NCI-H345 treated with DMSO at 0.1 percent for 48 hours (cell line): Measurements from ENCODE around the gene RNF19B.
A peak's percentile ranks its signal among the peaks of the same experiment; 100 is the strongest.

Experiments
- DNase-seq: peaks from one replicate; lab custom pipeline; 2025; ENCODE audit not compliant: unreplicated experiment; lab: John Stamatoyannopoulos, UW

RNF19B gene, protein sequence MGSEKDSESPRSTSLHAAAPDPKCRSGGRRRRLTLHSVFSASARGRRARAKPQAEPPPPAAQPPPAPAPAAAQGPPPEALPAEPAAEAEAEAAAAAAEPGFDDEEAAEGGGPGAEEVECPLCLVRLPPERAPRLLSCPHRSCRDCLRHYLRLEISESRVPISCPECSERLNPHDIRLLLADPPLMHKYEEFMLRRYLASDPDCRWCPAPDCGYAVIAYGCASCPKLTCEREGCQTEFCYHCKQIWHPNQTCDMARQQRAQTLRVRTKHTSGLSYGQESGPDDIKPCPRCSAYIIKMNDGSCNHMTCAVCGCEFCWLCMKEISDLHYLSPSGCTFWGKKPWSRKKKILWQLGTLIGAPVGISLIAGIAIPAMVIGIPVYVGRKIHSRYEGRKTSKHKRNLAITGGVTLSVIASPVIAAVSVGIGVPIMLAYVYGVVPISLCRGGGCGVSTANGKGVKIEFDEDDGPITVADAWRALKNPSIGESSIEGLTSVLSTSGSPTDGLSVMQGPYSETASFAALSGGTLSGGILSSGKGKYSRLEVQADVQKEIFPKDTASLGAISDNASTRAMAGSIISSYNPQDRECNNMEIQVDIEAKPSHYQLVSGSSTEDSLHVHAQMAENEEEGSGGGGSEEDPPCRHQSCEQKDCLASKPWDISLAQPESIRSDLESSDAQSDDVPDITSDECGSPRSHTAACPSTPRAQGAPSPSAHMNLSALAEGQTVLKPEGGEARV

GRCh38 chr1:32964461-32965250 lies at the start of gene RNF19B:
Gene RNF19B (minus strand): TSS chr1:32964809. CDS start chr1:32964685, 124 bp downstream.
- DNase-seq = peak; percentile 95

GRCh38 chr1:33013791-33014190 lies 49.2 kb upstream of the RNF19B start:
- DNase-seq = no peak

DNA sequence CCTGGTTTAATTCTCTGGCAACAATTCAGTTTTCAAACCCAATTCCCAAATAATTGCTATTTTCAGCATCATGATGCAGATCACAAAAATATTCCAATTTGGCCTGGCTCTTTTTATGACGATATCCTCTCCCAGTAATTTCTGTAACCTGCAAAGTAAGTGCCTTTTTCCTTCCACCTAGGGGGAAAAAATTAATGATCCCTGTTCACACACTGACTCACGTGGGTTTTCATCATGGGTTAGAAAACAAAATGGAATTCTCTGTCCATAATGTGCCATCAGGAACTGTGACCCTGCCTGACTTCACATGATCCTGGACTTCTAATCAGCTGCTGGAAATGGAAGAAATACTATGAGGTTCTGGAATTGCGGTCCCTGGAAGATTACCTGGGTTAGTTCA lies 47.6 kb upstream of the RNF19B start:
- DNase-seq = no peak

DNA sequence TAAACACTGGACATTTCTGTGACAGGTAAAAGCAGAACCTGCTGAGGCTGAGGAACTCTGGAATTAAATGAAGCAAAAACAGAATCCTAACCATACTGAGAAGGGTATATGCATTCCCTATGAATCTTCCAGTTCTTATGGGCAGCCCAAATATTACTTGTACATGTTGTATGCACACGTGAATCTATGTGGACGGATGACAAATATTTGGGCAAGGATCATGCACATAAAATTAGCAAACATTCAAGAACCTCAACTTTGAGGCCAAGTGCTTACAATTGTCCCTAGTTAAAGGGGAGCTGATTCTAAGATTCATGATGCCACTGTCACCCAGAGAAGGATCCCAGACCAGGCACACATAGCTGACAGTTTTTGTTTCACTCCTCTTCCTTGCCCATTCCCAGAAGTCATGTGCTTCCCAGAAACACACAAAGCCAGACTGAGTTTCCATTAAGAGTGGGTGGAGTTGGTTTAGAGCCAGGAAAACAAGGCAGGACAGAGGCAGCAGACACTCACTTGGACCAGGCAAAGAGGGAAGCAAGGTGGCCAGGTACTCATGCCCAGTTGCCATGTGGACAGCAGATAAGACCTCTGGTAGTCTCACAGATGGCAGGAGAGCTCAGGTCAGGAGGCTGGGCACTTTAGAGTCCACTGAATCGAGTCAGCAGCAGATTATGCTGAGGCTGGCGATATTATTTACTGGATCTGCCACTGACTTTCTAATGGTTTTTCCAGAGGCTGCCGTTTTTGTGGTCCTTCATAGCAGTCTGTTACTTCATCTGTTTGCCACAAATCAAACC lies 46.5 kb upstream of the RNF19B start:
- no peak for DNase-seq

DNA sequence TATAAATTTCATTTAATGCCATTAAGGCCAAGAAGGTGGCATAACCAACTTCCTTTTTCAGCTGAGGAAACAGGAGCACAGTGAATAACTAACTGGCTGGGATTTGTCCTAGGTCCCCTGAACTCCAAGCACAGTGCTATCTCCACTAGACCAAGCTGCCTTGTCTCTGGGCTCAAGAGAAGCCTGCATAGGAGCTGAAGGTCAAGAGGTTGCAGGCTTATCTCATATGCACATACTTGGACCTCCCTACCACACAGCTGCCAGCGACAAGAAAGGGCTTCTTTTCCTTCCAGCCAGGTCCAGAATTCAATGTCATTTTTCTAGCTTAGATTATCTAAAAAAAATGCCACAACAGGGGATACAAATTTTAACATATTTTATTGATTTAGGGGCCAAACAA lies 45.0 kb upstream of the RNF19B start:
- DNase-seq = no peak

GRCh38 chr1:33008051-33008914 lies 43.7 kb upstream of the RNF19B start:
- no peak for DNase-seq

GRCh38 chr1:33007190-33008050 lies 42.8 kb upstream of the RNF19B start:
- DNase-seq = peak; percentile 89

DNA sequence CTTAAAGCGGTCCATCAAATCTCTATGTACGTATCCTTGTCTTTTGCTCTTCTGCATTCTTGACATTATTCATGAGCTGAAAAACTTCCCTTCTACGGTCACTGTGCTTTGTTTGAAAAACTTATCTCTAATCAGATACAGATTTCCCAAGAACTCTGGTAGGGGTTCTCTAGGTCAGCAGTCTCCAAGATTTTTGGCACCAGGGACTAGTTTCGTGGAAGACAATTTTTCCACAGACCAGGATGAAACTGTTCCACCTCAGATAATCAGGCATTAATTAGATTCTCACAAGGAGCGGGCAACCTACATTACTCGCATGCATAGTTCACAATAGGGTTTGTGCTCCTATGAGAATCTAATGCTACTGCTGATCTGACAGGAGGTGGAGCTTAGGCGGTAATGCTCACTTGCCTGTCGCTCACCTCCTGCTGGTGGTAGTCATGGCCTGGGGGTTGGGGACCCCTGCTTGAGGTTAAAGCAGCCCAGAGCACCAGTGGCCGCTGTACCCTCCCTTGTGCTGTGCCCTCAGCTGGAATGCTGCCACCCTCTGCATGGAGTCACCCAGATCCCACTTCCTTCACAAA lies 41.3 kb upstream of the RNF19B start:
- no peak for DNase-seq

- no peak for DNase-seq
Observed at GRCh38 chr1:33005117-33005837, 40.7 kb upstream of the RNF19B start.

GRCh38 chr1:33004613-33005012 lies 40.0 kb upstream of the RNF19B start:
- DNase-seq = no peak

DNA sequence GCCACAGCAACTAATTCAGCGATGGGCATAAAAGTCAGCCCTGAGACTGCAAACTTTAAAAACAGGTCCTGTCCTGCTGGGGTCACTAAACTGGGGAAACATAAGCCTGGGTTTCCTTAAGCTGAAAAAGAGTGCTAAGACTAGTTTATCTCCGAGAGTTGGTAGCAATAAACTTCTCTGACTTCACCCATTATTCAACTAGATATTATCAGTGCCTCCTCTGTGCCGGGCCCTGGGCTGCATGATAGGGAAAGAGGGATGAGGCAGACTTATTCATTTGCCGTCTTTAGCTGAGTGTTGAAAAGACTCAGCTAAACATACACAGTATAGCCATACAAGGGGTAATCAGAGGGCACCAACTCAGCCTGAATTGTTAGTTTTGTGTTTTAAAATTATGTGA lies 39.0 kb upstream of the RNF19B start:
- DNase-seq = no peak

DNA sequence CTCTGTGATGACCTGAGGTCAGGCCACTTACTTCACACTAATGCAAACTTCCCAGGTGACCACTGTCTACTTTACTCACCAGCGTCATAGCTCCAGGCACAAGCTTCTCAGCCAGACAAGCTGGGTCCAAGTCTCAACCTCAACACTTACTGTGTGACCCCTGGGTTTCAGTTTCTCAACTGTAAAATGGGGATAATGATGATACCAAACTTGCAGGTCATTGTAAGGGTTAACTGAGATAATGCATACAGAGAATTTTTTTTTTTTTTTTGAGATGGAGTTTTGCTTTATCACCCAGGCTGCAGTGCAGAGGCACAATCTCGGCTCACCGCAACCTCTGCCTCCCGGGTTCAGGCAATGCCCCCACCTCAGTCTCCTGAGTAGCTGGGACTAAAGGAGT lies 37.4 kb upstream of the RNF19B start:
- no peak for DNase-seq

GRCh38 chr1:33001282-33001681 lies 36.7 kb upstream of the RNF19B start:
- no peak for DNase-seq

- DNase-seq = no peak
Observed at GRCh38 chr1:33000427-33001026, 35.9 kb upstream of the RNF19B start.

DNA sequence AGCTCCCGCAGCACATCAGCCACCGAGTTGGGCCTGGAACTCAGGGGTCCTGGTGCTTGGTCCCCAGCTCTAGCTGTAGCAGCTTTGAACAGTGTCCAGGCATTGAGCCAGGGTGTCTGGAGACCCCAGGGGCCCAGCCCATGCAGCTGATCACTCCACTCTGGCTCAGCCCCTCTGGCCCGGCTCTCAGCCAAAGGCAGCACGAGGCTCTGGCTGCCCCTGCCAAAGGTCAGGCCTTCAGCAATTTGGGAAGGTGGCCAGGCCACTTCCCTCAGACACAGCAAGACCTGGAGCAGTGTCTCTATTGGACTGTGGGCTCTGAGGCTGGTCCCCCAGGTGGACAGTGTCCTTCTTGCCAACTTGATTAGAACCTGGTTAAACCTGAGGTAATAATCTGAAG lies 34.4 kb upstream of the RNF19B start:
- DNase-seq = no peak

DNA sequence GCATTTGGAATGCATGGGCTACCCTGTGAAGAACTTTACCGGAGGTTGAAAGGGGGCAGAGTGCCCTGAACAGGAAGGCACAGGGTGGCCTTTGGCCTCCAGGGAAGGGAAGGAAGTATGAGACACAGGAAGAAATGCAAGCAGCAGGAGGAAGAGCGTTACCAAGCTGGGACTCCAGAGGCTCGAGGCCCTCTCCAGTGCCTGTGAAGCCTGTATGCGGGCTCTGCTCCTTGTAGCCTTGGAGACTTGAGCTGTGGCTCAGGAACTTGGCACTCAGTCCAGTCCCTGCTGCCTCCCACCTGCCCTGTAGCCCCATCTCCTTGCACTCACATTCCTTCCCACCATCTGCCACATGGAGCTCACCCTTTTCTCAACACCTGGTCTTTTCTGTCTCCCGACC lies 33.5 kb upstream of the RNF19B start:
- DNase-seq = no peak

- DNase-seq = no peak
Observed at GRCh38 chr1:32997381-32997891, 32.8 kb upstream of the RNF19B start.
